ENCODE data around the gene GPM6B.

DNA sequence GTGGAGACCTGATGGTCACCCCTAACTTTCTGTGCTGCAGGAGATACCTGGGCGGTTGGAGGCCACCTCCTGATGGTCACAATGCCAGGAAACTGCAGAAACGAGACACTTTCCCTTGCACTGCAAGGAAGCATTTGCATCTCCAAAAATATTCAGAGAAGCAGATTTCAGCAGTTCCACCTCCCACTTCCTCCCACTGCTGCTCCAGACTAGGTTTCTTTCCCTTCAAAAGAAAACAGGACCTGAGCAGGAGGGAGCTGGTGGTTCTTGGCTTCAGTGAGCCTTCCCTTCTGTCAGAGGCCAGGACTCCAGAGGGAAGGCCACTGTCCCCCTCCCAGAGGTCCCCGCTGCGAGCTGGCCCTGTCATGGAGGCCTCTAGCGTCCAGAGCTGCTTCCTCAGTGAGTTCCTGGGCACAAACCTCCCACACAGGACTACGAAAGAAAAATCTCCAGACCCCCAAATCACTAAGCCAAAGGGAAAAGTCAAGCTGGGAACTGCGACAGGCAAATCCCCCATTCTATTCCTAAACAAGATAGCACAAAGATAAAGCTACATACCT is 35.9 kb downstream of the GPM6B start:
- TF ChIP-seq GATA2 (IDR thresholded peaks at IDR 0.05; ENCODE audit: low read depth, low read length) (no peak), GATA3 (IDR thresholded peaks at IDR 0.05; ENCODE audit: low read depth, low read length) (no peak)
